ENCODE results near the gene BTN2A1. TPM values are rescaled to one million over a fixed set of nuclear protein-coding genes. Genes with fewer than 3 reads are reported as not detected.

The BTN2A1 gene
- total and polyA plus RNA-seq, 2 of the 13 experiments (the other 11 are each of a cell fraction or from before 2014, with no cell fraction given), result 16.4 to 30.4 TPM

DNA sequence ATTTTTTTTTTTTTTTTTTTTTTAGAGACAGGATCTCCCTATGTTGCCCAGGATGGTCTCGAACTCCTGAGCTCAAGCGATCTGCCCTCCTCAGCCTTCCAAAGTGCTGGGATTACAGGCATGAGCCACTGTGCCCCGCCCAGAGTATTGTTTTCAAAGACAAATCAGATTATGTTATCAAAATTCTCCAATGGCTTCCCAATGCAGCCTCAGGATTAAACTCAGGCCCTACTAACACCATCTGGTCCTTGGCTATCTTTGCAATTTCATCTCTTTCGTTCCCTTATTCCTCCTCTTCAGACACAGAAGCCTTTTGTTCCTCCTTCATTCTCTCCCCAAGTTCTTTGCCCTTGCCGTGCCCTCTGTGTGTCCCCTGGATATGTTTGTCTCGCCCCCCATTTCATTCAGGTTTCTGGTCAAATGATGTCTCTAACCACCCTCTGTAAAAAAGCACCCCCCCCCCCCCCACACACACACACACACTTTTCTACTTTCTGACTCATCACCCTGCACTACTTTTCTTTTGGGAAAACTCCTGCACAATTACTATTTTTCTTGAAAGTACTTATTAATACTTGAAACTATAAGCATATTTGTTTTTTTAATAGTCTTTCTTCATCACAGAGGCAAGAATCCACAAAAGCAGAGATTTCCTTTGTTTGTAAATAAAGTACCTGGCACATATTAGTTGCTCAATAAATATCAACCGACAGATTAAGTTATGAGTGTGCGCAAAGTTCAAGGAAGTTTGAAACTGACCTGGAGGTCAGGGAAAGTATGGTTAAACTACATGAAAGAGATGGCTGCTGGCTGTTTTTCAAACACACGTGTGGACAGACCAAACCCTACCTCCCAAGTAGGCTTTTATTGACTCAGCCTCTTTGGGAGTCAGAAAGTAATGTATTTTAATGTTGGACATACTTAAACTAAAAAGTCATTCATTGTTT lies 59.0 kb downstream of the BTN2A1 start (continued):
- TF ChIP-seq, protein P1, sequence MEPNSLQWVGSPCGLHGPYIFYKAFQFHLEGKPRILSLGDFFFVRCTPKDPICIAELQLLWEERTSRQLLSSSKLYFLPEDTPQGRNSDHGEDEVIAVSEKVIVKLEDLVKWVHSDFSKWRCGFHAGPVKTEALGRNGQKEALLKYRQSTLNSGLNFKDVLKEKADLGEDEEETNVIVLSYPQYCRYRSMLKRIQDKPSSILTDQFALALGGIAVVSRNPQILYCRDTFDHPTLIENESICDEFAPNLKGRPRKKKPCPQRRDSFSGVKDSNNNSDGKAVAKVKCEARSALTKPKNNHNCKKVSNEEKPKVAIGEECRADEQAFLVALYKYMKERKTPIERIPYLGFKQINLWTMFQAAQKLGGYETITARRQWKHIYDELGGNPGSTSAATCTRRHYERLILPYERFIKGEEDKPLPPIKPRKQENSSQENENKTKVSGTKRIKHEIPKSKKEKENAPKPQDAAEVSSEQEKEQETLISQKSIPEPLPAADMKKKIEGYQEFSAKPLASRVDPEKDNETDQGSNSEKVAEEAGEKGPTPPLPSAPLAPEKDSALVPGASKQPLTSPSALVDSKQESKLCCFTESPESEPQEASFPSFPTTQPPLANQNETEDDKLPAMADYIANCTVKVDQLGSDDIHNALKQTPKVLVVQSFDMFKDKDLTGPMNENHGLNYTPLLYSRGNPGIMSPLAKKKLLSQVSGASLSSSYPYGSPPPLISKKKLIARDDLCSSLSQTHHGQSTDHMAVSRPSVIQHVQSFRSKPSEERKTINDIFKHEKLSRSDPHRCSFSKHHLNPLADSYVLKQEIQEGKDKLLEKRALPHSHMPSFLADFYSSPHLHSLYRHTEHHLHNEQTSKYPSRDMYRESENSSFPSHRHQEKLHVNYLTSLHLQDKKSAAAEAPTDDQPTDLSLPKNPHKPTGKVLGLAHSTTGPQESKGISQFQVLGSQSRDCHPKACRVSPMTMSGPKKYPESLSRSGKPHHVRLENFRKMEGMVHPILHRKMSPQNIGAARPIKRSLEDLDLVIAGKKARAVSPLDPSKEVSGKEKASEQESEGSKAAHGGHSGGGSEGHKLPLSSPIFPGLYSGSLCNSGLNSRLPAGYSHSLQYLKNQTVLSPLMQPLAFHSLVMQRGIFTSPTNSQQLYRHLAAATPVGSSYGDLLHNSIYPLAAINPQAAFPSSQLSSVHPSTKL (CRISPR knock-in tag; IDR thresholded peaks at IDR 0.05), result peak; percentile 90
- TF ChIP-seq, protein P2, sequence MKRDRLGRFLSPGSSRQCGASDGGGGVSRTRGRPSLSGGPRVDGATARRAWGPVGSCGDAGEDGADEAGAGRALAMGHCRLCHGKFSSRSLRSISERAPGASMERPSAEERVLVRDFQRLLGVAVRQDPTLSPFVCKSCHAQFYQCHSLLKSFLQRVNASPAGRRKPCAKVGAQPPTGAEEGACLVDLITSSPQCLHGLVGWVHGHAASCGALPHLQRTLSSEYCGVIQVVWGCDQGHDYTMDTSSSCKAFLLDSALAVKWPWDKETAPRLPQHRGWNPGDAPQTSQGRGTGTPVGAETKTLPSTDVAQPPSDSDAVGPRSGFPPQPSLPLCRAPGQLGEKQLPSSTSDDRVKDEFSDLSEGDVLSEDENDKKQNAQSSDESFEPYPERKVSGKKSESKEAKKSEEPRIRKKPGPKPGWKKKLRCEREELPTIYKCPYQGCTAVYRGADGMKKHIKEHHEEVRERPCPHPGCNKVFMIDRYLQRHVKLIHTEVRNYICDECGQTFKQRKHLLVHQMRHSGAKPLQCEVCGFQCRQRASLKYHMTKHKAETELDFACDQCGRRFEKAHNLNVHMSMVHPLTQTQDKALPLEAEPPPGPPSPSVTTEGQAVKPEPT (CRISPR knock-in tag; IDR thresholded peaks at IDR 0.05; ENCODE audit: low read depth), result no peak
- TF ChIP-seq ATF7-NPFF (CRISPR knock-in tag; IDR thresholded peaks at IDR 0.05; ENCODE audit: low read depth) (no peak), ZNF10 (CRISPR knock-in tag; IDR thresholded peaks at IDR 0.05; ENCODE audit: borderline replicate concordance, low read depth) (no peak), HNF4G (IDR thresholded peaks at IDR 0.05; ENCODE audit: borderline replicate concordance, low read depth, low read length) (no peak), HNF4G (CRISPR knock-in tag; IDR thresholded peaks at IDR 0.05; ENCODE audit: borderline replicate concordance, low read depth) (no peak), HOXA5 (CRISPR knock-in tag; IDR thresholded peaks at IDR 0.05) (0 out of 2 replicates have a peak, but pooled peaks have one; percentile 21), SPEN (CRISPR knock-in tag; IDR thresholded peaks at IDR 0.05; ENCODE audit: low read depth) (no peak), ATAD3A (CRISPR knock-in tag; IDR thresholded peaks at IDR 0.05) (no peak), KDM2A (CRISPR knock-in tag; IDR thresholded peaks at IDR 0.05; ENCODE audit: borderline replicate concordance, low read depth) (no peak), KAT2B (IDR thresholded peaks at IDR 0.05; ENCODE audit: borderline replicate concordance, low read depth, low read length) (no peak), NFYB (CRISPR knock-in tag; IDR thresholded peaks at IDR 0.05) (no peak), ZNF337 (CRISPR knock-in tag; IDR thresholded peaks at IDR 0.05; ENCODE audit: borderline replicate concordance, low read depth) (no peak), THAP11 (CRISPR knock-in tag; IDR thresholded peaks at IDR 0.05) (no peak), EED (CRISPR knock-in tag; IDR thresholded peaks at IDR 0.05) (no peak), ZFP36L2 (CRISPR knock-in tag; IDR thresholded peaks at IDR 0.05) (no peak), FOXJ3 (CRISPR knock-in tag; IDR thresholded peaks at IDR 0.05; ENCODE audit: borderline replicate concordance) (peak; percentile 53; the same call in 1 of the 2 replicates), MIER2 (CRISPR knock-in tag; IDR thresholded peaks at IDR 0.05) (no peak), ZNF253 (CRISPR knock-in tag; IDR thresholded peaks at IDR 0.05; ENCODE audit: borderline replicate concordance) (no peak)
- TF ChIP-seq, protein P3, sequence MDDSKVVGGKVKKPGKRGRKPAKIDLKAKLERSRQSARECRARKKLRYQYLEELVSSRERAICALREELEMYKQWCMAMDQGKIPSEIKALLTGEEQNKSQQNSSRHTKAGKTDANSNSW (CRISPR knock-in tag; IDR thresholded peaks at IDR 0.05; ENCODE audit: borderline replicate concordance), result no peak
- TF ChIP-seq, protein P4, sequence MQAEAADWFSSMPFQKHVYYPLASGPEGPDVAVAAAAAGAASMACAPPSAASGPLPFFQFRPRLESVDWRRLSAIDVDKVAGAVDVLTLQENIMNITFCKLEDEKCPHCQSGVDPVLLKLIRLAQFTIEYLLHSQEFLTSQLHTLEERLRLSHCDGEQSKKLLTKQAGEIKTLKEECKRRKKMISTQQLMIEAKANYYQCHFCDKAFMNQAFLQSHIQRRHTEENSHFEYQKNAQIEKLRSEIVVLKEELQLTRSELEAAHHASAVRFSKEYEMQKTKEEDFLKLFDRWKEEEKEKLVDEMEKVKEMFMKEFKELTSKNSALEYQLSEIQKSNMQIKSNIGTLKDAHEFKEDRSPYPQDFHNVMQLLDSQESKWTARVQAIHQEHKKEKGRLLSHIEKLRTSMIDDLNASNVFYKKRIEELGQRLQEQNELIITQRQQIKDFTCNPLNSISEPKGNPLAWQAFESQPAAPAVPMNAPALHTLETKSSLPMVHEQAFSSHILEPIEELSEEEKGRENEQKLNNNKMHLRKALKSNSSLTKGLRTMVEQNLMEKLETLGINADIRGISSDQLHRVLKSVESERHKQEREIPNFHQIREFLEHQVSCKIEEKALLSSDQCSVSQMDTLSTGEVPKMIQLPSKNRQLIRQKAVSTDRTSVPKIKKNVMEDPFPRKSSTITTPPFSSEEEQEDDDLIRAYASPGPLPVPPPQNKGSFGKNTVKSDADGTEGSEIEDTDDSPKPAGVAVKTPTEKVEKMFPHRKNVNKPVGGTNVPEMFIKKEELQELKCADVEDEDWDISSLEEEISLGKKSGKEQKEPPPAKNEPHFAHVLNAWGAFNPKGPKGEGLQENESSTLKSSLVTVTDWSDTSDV (CRISPR knock-in tag; IDR thresholded peaks at IDR 0.05), result no peak
